ENCODE data around the gene CELSR2.

GRCh38 chr1:109282952-109283747 is 33.8 kb downstream of the CELSR2 start, which contains the start of gene PSRC1:
- TF ChIP-seq CTCF (IDR thresholded peaks at IDR 0.05) (peak in 2 of 3 donors; percentile 40 to 83), POLR2A (IDR thresholded peaks at IDR 0.05) (peak; percentile 74)

All from breast epithelium (tissue), 3 donors.